ENCODE data around the gene ALDH8A1. TPM values are rescaled to one million over a fixed set of nuclear protein-coding genes. Genes with fewer than 3 reads are reported as not detected.

Gene ALDH8A1, protein sequence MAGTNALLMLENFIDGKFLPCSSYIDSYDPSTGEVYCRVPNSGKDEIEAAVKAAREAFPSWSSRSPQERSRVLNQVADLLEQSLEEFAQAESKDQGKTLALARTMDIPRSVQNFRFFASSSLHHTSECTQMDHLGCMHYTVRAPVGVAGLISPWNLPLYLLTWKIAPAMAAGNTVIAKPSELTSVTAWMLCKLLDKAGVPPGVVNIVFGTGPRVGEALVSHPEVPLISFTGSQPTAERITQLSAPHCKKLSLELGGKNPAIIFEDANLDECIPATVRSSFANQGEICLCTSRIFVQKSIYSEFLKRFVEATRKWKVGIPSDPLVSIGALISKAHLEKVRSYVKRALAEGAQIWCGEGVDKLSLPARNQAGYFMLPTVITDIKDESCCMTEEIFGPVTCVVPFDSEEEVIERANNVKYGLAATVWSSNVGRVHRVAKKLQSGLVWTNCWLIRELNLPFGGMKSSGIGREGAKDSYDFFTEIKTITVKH
- total RNA-seq (2022; extraction: Qiagen RNA extraction; ENCODE audit: low read depth), result 0.21 to 0.65 TPM (median 0.34 TPM) in 5 replicates

DNA sequence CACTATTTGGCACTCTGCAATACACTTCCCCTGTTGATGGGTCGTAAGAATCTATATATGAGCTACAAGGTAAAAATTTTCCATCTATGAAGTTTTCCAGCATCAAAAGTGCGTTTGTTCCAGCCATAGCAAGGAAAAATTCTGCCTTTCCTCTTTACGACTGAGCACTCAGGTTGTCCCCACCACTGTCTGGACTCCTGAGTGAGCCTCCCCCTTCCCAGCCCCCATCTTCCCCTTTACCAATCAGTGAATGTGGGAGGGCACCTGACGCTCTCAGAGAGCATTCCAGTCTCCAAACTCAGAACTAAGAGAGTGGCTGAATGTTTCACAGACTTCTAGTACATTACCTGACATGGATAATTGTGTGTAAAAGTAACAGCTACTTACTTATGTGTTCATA lies at the start of gene ALDH8A1:
Gene ALDH8A1 (minus strand): TSS at position 175 of the 400 bp plus-strand sequence. CDS start 48 bp downstream, at position 127.

Other genes with a start within 250 kb of the ALDH8A1 start
- gene HBS1L, start 104.7 kb upstream of the ALDH8A1 start, total RNA-seq (2022; extraction: Qiagen RNA extraction; ENCODE audit: low read depth), result 28.9 to 40.4 TPM (median 32.3 TPM) in 5 replicates
- gene MYB, start 231.2 kb upstream of the ALDH8A1 start, total RNA-seq (2022; extraction: Qiagen RNA extraction; ENCODE audit: low read depth), result 0.30 to 1.2 TPM (median 0.63 TPM) in 5 replicates

Data from A549 treated with CpdA at 1 μM for 4 hours (cell line).